HG03460 (cell line): ENCODE results near the gene TMEM196.

Source experiments
- ATAC-seq: cut with Tn5 transposase; IDR thresholded peaks from one replicate; pipeline ENCODE4 v1.9.1; 2021; ENCODE audit not compliant: unreplicated experiment

Gene TMEM196

GRCh38 chr7:19772841-19773760 is at the start of gene TMEM196:
Gene TMEM196, minus strand, starts transcription at chr7:19773617. Its CDS starts 921 bp downstream, at chr7:19772696.
- no peak for ATAC-seq

- no peak for ATAC-seq
Measured at GRCh38 chr7:19816128-19816527, 42.7 kb upstream of the TMEM196 start.

DNA sequence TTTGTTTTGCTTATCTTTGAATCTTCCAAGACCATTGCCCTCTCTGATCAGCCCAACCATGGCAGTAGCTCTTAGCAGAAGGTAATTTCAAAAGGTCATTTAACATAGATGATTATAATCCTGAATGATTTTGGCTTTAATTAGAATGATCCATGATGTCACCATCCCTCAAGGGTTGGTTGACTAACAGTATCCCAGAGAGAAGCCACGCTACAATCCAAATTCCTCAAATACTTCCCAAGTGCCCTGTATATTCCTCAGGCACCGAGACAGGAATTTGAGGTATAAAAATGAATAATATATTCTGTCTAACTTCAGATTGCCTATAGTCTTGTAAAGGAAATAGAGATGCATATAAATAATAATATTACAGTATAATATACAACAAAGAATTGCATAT is 42.1 kb upstream of the TMEM196 start:
- no peak for ATAC-seq

GRCh38 chr7:19814776-19815175 is 41.4 kb upstream of the TMEM196 start:
- no peak for ATAC-seq

DNA sequence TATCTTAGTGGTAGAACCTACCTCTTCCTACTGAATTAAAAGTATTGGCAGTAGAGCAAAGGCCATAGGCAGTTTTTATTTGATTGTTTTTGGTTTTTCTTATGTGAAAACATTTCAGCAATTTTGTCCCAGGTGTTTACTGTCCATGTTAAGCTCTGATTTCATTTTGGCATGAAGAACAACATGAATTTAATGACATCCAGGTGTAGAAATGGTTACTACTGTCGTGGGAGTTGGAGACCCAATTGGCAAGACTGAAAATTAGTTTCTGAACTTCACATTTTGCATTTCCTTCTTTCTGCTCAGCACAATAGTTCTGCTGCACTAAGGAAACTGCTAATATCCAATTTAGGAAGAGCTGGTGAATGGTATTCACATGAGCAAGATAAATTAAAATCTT is 38.0 kb upstream of the TMEM196 start:
- no peak for ATAC-seq

- no peak for ATAC-seq
Measured at GRCh38 chr7:19798986-19799385, 25.6 kb upstream of the TMEM196 start.

DNA sequence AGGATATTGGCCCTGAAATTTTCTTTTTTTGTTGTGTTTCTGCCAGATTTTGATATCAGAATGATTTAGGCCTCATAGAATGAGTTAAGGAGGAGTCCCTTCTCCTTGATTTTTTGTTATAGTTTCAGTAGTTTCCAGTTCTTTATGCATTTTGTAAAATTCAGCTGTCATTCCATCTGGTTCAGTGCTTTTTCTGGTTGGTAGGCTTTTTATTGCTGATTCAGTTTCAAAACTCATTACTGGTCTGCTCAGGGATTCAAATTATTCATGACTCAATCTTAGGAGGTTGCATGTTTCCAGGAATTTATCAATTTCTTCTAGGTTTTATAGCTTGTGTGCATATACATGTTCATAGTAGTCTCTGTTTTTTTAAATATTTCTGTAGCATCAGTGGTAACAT is 10.1 kb upstream of the TMEM196 start:
- ATAC-seq, result no peak

DNA sequence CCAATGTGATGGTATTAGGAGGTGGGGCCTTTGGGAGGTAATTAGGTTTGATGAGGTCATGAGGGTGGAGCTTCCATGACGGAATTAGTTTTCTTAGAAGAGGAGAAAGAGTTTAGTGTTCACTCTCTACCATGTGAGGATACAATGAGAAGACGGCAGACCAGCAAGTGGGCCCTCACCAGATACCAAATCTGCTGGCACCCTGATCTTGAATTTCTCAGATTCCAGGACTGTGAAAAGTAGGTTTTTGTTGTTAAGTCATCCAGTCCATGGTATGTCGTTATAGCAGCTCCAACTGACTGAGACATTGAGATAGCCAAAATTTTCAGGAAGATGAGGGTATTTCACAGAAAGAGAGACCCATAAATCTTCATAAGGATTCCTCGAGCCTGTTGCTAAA is 3.6 kb upstream of the TMEM196 start:
- ATAC-seq, result no peak

DNA sequence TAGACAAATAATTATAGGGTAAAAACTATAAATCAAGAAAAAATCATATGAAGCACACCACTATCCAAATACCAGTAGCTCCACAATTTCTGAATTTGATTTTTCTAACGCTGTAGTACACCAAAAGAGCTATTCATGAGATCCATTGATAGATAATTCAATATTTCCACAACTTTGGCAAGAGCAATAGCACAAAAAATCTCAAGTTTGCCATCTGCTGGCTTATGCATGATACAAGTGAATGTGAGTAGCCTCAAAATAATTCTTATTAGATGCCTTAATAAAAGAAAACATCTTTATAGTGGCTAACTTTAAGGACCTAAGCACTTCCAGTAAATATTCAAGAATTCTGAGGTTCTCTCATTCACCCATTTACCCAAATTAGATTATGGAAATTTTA is 2.2 kb upstream of the TMEM196 start:
- ATAC-seq, result no peak

DNA sequence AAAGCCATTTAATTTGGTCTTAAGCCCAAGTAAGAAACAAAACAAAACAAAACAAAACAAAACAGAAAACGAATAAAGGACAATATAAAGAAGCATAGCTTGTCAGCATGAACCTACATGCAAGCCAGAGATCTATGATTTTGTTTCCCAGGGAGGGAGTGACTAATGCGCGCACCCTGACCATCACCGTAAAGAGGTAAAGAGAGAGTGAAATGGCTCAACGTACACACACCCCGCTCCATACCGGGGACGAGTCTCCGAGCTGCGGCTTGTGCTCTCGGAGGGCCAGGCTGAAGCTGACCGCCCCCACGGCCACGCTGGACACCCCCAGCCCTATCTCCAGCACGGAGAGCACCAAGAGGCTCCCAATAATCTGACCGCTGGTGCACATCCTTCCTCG is 1.1 kb downstream of the TMEM196 start:
- ATAC-seq, result no peak

GRCh38 chr7:19762631-19763030 is 10.8 kb downstream of the TMEM196 start:
- no peak for ATAC-seq

DNA sequence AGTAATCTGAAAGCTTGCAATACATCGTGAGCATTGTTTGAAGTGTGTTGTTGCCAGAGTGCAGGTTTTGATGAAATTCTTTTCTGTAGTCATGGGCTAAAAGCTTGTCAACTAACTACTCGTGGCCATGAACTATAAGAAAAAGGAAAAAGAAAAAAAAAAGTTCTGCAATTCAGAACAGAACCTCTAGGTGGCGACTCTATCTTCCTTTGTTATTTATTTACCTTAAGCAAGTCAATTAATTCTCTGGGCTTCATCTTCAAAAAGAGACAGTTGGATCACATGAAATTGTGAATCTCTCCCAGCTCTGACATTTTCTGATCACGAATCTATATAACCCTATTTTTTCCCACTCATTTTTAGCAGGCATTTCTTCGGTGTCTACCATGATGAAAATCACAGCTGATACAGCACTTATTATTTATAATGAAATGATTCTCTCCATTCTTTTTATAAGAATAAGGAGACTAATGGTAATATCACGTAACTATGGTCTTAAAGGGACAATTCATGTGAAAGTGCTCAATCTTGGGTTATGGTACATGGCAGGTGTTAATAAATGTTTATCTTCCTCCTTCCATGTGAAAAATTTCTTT is 18.8 kb downstream of the TMEM196 start:
- no peak for ATAC-seq

DNA sequence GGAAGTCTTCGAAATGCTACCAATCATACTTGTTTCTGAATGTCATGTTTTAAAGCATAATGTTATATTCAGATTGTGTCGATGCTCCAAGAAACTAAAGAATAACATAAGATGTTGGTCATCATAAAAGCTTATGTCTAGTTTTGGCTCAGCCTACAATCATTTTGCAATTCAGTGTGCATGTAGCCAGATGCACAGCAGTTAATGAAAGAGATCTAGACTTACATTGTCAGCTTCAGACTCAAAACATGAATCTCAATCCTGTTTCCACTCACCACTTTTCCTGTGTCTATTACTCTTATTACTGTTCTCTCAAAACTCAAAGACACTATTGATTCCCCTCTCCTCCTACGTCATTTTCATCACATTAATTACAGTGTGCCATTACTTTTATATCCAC is 21.4 kb downstream of the TMEM196 start:
- no peak for ATAC-seq

DNA sequence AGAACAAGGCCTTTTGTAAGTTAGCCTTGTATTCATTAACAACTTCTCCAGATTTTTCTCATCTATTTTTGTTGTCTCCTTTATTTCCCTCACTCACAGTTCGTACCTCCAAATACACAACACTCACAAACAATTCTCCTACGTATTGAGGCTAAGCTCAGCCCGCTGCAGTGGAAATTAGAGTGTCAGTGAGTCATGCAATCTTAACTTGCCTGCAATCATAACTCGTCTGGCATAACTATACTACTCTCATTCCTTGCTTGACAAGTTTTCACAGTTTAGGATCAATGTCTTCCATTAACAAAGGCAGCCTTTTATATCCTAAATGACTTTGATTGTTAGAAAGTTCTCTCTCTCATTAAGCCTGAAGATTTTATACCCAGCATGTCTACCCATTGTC is 23.8 kb downstream of the TMEM196 start:
- ATAC-seq, result no peak

GRCh38 chr7:19747740-19748339 is 25.6 kb downstream of the TMEM196 start:
- ATAC-seq, result no peak

DNA sequence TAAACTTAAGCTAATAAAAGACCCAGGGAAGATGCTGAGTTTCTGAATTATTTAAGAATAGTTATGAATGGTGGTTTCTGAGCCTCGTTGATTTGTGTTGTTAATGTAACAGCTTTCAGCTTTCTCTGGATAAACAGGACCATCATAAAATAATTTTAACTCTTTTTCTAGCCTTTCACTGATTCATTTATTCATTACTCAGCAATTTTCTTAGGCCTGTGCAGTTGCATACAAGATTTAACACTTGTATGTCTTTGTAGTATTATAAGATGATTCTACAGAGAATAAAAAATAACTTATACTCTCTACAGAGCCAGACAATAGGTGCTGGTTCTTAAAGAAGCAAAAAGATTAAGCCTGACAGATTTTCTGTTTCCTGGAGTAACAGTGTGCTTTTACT is 29.3 kb downstream of the TMEM196 start:
- ATAC-seq, result no peak

GRCh38 chr7:19728716-19729115 is 44.7 kb downstream of the TMEM196 start:
- no peak for ATAC-seq

- ATAC-seq, result no peak
Measured at GRCh38 chr7:19725770-19726169, 47.6 kb downstream of the TMEM196 start.

- no peak for ATAC-seq
Measured at GRCh38 chr7:19715499-19715898, 57.9 kb downstream of the TMEM196 start.

DNA sequence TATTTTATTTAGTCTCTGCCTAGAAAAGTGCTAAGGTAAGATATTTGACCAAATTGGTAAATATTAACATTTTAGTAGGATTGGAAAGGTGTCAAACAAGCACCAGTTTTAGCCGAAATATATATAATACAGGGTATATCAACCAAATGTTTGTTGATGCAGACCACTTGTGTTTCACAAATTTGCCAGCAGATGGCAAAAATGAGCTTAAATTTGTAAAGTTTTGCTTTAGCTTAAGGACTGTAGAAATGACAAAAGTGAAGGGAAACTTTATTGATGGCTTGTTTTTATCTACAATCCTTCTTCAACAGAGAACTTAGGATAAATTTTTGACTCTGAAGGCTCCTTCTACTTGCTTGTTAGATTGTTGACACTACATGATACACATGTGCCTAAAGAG is 59.7 kb downstream of the TMEM196 start:
- ATAC-seq, result no peak

- no peak for ATAC-seq
Measured at GRCh38 chr7:19709249-19709578, 64.2 kb downstream of the TMEM196 start.
